ENCODE results near the gene IQGAP2.
"Not testable (repeated sequence)": the region's sequence is repeated elsewhere in the genome, so short reads cannot be mapped to it uniquely, and the experiment has no call there.

The IQGAP2 gene

DNA sequence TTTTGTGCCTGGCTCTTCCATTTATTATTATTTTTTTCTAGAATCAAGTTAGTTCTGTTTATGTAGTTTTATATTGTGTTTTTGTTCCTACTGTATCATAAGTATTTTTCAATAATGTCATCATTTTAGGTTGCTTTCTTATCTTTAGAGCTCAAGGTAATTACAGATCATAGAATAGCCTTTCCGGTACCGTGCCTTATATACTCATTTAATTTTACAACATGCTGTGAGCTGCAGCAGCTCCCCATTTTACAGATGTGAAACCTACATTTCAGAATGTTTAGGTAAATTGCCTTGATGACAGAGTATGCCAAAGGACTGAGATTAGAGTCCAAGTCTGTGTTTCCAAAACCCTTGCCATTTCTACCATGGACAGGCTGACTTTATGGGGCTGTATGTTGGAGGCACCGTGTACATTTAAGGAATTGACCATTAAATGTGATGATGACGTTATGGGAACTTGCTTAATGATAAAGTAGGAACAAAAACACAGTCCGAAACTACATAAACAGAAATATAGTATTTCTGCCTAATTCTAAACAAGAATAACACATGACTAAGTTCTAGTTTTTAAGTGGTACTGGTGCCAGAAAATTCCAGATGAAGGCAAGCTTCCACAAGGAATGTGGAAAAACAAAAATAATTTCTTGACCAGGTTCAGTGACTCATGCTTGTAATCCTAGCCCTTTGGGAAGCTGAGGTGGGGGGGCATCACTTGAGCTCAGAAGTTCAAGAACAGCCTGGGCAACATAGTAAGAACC, 97.7 kb downstream of the IQGAP2 start:
- DNase-seq (ENCODE audit: low spot score): no peak

DNA sequence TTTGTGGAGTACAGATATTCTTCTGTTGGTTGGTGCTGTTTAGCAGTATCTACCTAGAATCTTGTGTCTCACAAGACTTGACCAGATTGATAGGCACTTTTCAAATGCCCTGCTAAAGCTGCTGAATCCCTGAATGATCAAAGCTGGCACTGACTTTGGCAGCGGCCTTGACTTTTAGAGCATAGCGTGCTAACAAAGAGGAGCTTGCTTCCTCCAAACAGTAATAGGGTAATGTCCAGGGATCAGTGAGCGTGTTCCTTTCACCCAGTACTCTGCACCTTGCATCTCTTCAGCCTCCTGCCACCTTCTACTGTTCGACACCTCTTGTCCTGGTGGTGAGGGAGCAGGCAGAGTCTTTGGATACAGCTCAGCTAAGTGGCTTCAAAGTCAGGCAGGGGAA, 100.8 kb downstream of the IQGAP2 start:
- no peak for DNase-seq (ENCODE audit: low spot score)

DNA sequence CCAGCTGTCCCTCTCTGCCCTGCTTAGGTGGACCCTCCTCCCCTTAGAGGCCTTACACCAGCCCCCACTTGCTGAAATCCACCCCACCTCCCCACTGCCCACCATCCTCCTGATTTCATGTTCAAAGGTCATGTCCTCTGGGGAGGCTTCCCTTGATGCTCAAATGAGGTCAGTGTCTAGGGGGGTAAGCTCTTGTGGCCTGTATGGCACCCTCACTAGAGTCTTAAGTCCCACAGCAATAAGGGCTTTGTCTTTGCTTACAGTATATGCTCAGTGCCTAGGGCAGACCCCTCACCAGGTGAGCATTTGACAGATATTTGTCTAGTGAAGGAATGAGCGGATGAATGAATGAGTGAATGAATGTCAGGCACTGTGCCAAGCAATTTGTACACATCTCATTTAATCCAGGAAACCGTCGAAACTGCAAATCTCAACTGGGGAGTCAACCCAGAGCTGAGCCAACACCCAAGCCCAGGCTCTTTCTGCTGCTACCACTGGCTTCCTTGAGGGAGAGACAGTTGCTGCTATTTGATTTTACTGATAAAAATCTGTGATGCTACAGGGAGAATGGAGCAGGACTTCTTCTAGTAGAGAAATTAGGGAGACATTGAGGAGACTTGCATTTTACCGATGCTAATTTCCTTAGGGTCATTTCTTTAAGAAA, 101.9 kb downstream of the IQGAP2 start:
- no peak for DNase-seq (ENCODE audit: low spot score)

DNA sequence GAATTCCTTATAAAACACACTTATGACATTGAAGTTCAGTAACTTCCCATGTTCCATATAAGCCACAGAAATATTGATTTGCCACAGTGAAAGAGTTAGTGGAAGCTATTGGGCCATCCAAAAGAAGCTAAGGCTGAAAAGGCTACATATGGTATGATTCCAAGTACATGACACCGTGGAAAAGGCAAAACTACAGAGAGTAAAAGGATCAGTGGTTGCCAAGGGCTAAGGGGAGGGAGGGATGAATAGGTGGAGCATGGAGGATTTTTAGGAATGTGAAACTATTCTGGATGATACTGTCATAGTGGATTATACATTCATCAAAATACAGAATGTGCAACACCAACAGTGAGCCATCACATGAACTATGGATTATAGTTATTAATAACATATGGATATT, 110.4 kb downstream of the IQGAP2 start:
- no peak for DNase-seq (ENCODE audit: low spot score)

DNA sequence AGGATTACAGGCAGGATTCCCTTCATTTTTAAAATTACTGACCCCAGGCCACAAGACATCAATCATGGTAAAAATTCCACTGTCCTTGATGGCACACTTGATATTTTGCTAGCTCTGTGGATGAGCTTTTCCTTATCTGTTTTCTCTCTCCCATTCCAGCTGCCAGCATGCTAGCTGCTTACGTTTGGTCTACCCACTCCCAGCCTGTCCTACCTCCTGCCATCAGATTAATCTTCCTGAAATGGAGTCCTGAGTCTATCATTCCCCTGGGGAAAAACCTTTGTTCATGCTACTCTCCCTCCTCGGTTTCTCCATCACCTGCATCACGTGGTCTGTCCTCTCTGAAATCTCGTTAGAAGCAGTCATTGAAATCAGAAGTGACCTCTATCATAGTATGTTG, 111.2 kb downstream of the IQGAP2 start:
- DNase-seq (ENCODE audit: low spot score): peak; percentile 8

DNA sequence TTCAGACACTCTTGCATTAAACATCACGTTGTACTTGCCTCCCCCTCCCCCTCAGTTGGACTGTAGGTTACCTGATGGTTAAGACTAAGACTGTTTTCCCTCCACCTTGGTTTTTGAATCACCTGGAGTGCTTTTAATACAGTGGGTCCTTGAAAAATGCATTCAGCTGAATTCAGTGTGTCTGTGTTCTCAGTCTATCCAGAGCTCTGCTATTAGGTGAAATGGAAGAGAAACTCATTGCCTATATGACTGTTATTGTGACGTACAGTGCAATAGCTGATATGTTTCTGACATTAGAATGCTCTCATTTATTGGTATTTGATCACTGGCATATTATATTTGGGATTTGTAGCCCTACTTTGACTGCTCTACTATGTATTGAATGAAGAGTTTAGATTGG, 111.6 kb downstream of the IQGAP2 start:
- DNase-seq (ENCODE audit: low spot score): no peak

DNA sequence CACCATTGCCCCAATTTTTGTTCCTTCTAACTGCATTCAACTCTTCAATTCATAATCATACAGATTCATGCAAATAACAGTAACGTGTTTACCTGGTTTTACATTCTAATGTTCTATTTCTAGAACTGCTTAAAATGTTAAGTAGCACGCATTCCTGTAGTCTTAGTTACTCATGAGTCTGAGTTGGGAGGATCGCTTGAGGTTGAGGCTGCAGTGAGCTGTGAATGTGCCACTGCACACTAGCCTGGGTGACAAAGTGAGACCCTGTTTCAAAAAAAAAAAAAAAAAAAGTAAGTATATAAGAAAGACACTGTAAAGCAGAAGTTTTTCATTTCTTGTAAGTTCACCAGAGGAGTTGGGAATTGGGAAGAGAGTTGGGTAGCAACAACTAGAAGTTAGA, 114.2 kb downstream of the IQGAP2 start:
- DNase-seq (ENCODE audit: low spot score): no peak

DNA sequence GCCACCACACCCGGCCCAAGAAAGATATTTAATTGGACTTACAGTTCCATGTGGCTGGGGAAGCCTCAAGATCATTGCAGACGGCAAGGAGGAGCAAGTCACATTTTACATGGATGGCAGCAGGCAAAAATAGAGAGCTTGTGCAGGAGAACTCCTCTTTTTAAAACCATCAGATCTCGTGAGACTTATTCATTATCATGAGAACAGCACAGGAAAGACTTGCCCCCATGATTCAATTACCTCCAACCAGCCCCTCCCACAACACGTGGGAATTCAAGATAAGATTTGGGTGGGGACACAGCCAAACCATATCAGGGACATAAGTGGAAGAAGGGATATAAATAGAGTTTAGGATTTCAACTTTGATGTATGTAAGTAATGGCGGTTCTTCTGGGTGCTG, 115.2 kb downstream of the IQGAP2 start:
- not testable (repeated sequence) for DNase-seq (ENCODE audit: low spot score)

DNA sequence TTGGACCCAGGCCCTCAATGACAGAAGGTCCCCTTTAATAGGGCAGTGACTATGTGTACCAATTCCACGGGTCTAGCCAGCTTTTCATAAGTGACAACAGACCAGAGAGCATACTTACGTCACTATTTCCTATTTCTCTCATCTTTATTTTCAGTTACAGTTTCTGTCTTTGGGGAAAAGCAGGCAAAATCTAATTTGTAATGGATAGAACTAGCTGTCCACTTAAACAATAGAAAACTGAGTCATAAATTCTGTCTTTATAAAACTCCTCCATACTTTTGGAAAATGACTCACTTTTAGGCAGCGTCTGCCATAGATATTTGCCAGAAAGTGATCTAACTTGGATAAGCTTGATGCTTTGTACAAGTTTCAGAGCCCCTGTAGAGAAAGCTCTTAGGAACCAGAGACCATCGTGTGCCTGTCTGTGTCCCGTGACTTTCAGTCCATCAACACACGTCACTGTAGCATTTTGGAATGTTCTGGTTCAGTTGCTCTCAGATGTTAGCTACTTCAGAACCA, 118.2 kb downstream of the IQGAP2 start:
- peak; percentile 13 for DNase-seq (ENCODE audit: low spot score)

DNA sequence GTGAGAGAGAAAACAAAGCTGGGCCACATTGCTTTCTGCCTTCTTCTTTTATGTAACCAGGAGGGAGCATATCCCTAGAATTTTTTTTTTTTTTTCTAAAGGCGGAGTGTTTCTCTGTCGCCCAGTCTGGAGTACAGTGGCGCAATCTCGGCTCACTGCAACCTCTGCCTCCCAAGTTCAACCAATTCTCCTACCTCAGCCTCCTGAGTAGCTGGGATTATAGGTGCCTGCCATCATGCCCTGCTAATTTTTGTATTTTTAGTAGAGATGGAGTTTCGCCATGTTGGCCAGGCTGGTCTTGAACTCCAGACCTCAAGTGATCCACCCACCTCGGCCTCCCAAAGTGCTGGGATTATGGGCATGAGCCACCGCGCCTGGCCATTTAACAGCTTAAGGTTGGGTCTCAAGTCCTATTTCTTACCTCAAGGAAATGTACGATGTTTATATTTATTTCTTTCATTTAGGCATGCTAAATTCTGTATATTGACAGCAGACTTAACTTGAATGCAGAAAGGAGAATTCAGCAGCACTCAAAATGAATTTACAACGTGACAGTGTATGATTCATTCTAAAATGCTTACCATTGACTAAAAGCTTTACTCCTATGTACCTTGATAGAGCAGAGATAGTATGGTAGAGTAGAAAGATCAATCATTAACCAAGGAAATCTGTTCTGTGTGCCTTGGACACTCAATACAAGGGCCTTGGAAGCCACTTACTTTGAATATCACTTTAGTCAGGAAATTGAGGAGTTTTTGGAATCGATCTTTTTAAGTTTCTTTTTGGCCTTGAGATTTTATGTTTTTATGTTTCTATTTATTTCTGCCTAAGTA, 119.2 kb downstream of the IQGAP2 start:
- DNase-seq (ENCODE audit: low spot score): no peak

DNA sequence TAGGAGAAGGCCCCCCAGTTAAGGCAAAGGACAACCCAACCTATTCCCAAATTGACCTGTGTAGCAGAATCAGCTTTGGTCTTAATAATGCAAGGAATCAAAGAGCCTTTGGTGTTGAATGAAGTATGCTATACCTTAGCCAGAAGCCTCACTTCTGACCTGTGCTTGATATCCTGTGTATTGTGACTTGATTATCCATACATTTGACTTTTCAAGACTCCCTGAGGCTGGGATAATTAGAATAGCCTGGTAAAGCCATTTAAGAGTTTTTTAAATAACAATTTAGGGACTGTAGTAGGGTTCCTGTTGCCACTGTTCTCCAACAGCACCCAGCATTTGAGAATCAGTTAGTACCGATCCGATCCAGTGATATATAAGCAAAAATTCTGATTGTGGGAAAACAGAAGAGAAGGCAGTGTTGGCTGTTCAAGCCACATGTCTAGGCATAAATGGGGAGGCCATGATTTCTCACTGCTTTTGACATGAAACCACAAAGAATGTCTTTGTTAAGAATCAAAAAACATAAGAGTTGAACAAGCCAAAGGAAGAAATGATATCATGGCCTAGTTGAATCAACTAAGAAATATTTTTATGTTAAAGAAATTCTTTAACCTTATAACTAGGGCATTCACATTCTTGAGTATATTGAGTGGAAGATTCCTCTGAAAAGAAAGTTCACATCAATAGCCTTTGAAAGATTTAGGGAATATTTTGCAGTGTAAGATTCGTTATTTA, 121.2 kb downstream of the IQGAP2 start:
- DNase-seq (ENCODE audit: low spot score): no peak

DNA sequence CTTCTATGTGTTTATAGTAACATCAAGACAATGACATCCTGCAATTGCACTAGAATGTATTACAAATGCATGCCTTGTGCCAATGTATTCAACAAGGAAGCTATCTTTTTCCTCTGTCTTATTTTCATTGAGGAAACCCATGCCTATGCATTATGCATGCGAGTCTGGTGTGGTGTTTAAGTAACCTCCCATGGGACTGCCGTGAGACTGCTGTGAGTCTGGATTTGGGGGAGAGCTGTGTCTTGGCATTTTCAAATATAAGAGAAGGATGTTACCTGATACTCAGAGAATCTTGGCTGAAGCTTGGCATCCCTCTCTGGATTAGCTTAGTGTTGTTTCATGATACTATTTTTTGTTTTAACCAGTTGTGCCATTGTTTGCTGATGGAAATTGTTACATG, 121.8 kb downstream of the IQGAP2 start:
- DNase-seq (ENCODE audit: low spot score): no peak

DNA sequence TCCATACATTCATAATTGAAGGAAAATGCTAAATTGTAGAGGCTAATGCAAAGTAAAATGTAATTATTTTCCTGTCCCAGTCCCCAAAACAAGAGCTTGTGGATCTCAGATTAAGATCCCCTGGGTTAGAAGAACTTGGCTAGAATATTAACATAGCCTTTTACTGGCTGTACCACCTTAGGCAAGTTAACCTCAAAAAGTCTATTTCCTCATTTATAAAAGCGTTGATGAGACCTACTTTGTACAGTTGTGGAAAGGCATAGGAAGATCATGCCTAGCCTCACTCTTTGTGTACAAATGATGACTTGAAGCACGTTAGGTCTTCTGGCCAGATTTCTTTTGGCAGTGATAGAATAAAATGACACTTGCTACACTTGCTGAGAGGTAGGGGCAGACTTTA, 122.9 kb downstream of the IQGAP2 start:
- DNase-seq (ENCODE audit: low spot score): no peak

DNA sequence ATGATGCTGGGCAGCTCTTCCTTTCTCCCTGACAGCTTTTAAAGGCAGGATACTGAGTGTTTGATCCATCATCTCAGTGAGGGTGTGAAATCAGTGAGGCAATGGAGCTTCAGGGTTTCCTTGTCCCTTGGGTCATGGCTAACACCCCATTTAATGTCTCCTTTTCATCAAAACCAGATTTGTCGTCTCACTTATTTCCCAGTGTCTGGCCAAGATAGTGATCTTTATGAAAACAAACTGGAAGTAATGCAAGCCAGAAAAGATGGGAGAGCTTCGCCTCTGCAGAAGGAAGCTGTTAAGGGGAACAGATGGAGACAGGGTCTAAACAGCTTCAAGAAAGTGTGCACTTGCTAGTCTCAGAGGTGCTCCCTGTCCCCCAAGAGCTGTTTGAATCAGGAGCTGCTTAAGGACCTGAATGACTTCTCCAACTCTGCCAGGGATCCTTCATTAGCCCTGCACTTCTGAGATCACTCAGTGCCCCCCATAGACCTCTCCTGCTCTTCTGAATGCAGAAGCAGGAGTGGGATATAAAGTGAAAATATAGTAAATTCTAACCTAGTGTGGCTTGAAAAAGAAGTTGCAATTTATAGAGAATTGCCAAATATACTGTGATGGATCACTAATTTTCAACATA, 124.0 kb downstream of the IQGAP2 start:
- no peak for DNase-seq (ENCODE audit: low spot score)

DNA sequence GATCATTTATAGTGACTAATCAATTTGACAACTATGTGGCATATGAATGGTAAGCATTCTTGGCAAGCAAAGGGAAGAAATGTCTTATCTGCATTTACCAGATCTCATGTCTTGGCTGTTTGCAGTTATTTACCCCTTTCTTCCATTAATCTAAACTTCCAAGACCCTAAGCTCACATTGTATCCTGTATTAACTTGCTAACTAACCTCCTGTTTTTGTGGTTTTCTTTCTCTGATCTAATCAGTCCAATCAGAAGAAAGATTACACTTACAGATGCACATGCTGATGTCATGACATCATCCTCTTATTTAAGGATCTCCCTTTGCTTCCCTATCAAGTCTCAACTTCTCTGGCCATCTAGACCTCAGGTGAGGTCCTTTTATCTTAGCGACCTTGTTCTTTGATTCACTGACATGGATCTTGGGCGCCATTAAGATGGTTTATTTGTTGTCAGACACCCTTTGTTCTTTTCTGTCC, 124.6 kb downstream of the IQGAP2 start:
- no peak for DNase-seq (ENCODE audit: low spot score)

DNA sequence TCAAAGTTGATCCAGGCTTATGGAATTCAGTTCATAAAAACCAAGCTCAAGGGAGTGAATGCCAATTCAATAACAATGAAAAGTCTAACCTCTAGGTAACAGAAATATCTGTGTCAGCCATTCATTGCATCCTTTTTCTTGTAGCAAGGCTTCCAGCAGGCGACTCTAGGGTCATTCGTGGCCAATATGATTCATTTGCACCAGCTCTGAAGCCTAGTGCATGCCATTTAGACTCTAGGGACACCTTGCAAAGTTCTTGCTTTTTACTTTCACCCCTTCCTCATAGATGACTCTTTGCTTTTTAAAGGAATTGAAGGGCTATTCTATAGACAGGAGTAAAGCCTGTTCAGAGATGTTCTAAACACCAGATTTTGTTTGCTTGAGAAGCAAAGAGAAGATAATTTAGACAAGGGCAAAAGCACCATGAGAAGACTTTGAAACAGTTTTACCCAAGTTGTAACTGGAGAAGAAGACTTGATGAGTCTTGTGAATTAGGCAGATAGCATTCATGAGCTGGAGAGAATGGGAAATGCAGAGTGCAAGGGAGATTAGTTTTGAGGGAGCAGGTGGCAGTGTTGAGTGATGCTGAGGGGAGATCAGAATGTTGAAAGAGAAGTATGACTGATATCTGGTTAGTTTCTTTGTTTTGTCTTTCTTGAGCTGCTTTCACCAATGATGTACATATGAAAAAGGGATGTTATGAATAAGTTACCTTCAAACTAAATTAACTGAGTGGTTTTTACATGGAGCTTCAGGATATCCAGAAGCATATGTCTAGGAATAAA, 125.7 kb downstream of the IQGAP2 start:
- no peak for DNase-seq (ENCODE audit: low spot score)

DNA sequence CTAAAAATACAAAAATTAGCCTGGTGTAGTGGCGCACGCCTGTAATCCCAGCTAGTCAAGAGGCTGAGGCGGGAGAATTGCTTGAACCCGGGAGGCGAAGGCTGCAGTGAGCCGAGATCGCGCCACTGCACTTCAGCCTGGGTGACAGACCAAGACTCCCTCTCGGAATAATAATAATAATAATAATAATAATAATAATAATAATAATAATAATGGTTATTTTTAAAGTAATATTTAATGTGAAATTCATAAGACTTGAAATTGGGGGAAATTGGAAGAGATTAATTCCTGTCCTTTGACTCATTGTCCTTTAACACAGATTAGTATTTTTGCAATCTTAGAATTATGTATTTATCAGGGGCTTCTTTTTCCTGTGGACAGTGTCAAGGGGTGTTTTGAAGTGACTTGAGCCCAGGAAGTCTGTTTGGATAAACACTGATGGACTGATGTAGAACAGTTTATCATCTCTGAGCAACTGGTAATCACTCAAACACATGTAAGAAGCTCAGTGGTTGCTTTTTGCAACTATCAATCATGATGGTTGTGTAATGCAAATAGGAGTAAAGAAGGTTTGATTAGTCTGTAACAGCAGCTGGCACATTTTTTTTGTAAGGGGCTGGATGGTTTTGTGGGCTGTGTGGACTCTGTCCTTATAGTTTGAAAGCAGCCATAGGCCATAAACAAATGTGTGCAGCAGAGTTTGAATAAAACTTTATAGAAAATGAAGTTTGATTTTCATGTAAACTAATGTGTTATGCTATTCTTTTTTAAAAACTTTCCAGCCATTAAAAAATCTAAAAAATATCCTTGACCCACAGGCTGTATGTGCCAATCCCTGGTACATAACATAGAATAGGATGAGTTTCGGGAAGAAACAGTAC, 126.6 kb downstream of the IQGAP2 start:
- no peak for DNase-seq (ENCODE audit: low spot score)

DNA sequence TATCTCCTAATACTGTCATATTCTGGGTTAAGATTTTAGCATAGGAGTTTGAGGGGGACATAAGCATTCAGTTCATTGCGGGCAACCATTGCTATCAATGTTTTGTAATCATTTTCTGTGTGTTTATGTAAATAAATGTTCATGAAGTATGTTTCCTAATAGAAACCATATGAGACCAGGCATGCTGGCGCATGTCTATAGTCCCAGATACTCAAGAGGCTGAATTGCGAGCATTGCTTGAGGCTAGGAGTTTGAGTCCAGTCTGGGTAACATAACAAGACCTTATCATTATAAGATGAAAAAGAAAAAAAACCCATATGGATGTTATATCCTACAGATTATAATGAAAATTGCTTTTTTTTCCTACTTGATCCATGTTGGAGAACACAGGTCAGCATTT, 129.0 kb downstream of the IQGAP2 start:
- no peak for DNase-seq (ENCODE audit: low spot score)

DNA sequence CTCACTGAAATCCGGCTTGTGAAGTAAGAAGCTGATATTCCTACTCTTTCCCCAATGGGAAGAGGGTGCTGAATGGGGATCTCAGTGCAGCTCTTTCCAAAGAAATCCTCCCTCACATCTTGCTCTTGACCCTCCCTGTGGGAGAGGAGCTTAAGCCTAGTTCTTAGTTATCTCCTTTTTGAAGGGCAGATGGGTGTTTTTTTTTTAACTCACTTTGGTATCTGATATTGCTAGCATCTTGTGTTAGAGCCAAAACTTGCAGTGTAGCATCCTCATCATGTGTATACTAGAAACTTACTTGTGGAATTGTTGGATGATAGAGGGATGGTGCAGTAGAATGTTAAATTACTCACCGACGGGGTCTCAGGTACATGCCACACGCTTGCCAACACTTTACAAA, 129.9 kb downstream of the IQGAP2 start:
- no peak for DNase-seq (ENCODE audit: low spot score)

DNA sequence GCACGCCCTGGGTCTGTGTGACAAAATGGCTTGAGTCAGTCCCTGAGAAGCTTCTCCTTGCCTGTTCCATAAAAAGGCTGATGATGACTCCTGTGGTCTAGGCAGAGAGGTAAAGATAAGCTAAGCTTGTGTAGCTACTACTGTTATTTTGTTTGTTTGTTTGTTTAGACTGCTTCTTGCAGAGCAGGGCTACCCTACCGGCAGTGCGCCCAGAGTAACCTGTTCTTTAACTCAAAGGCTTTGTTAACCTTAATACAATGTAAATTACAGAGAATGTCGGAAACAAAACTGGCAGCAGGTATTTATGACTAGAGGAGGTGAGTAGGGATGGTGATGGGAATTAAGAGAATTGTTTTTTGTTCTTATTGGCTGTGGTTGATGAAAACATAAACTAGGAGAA, 132.5 kb downstream of the IQGAP2 start:
- DNase-seq (ENCODE audit: low spot score): no peak

Data from Ammon's horn (tissue), 1 donor.